HepG2 (cell line): ENCODE measurements around the gene ZG16. TPM values are rescaled to one million over a fixed set of nuclear protein-coding genes. Genes with fewer than 3 reads are reported as not detected.
"Not testable (repeated sequence)": the region's sequence is repeated elsewhere in the genome, so short reads cannot be mapped to it uniquely, and the experiment has no call there.

Source experiments
- ATAC-seq: fragments of 200-7000 bp; cut with Tn5 transposase; 3 replicates; pipeline ENCODE4 v1.9.1; 2020; ENCODE audit warnings: mild to moderate bottlenecking, moderate library complexity
- BruUV-seq: library from RNA; stranded (reverse); fragments of 400-500 nt; replicated peaks from 2 replicates; lab custom pipeline; 2021; lab: Mats Ljungman, UMichigan
- CTCF ChIA-PET: fragments of 300-600 bp; formaldehyde crosslinking; extraction: SDS; loops from one replicate; lab custom pipeline; 2021; ENCODE audit warnings: low total read pairs, inconsistent platforms, low intra/inter-chr PET ratio; lab: Yijun Ruan, JAX
- POLR2A ChIA-PET: fragments of 350-600 bp; sonication (Branson Sonifier 250); formaldehyde crosslinking; loops from one replicate; lab custom pipeline; 2020; ENCODE audit warnings: antibody characterized with exemption, inconsistent platforms; lab: Yijun Ruan, JAX
- DNase-seq: peaks from one replicate; pipeline ENCODE4 v3.0.0-alpha.2; 2015; ENCODE audit warnings: low spot score
- FAIRE-seq: peaks from 3 replicates; lab custom pipeline; 2011; peaks lifted over from hg19 to GRCh38; lab: Jason Lieb, UNC
- H2AFZ ChIP-seq: one replicate; pipeline ENCODE4 v1.6.1; 2011; ENCODE audit warnings: low read length, inconsistent platforms
- H3K27ac ChIP-seq: fragments of 300-600 bp; 3 replicates; pipeline ENCODE4 v1.8.0; 2011; ENCODE audit warnings: mixed run types, mild to moderate bottlenecking, mixed read lengths, low read length, inconsistent platforms; ENCODE audit not compliant: insufficient read depth; ENCODE audit errors: extremely low read length
- H3K27me3 ChIP-seq, 2 experiments: fragments of 200-600 bp in 1 of 2; 2 replicates in 1 of 2; 3 replicates in 1 of 2; pipeline versions ENCODE4 v1.6.0 to v1.8.0; 2011; ENCODE audit warnings: low read length in 2 of 2, mild to moderate bottlenecking in 2 of 2, moderate library complexity in 2 of 2, inconsistent platforms in 1 of 2; ENCODE audit not compliant: insufficient read depth in 2 of 2, control insufficient read depth in 1 of 2
- H3K36me3 ChIP-seq, 2 experiments: fragments of 200-600 bp in 1 of 2; replicated peaks in 1 of 2; 2 replicates in 1 of 2; 3 replicates in 1 of 2; pipeline versions ENCODE4 v1.5.1 to v1.8.0; 2011; ENCODE audit warnings: low read length in 2 of 2, inconsistent platforms in 1 of 2; ENCODE audit not compliant: insufficient read depth in 2 of 2, control insufficient read depth in 1 of 2
- H3K4me1 ChIP-seq: 2 replicates; pipeline ENCODE4 v1.5.1; 2012; ENCODE audit warnings: low read length, inconsistent platforms; ENCODE audit not compliant: insufficient read depth
- H3K4me2 ChIP-seq: 2 replicates; pipeline ENCODE4 v1.6.0; 2011; ENCODE audit warnings: low read depth, low read length, inconsistent platforms
- H3K4me3 ChIP-seq, 3 experiments: fragments of 200-600 bp in 1 of 3; sonication (generic), shearing (Covaris generic) in 1 of 3; replicated peaks in 1 of 3; 2 replicates each; pipeline ENCODE4 v1.5.1; 2011 to 2016; ENCODE audit warnings: low read length in 3 of 3, inconsistent platforms in 2 of 3, low read depth in 2 of 3, mild to moderate bottlenecking in 2 of 3, control low read depth in 1 of 3, mixed read lengths in 1 of 3; ENCODE audit not compliant: insufficient read depth in 1 of 3
- H3K79me2 ChIP-seq: one replicate; pipeline ENCODE4 v1.6.1; 2011; ENCODE audit warnings: low read length, inconsistent platforms; ENCODE audit not compliant: insufficient read depth
- H3K9ac ChIP-seq: 2 replicates; pipeline ENCODE4 v1.6.0; 2011; ENCODE audit warnings: mild to moderate bottlenecking, low read depth, low read length, inconsistent platforms; ENCODE audit not compliant: insufficient read depth
- H3K9me3 ChIP-seq: 2 replicates; pipeline ENCODE4 v1.5.1; 2012; ENCODE audit warnings: mild to moderate bottlenecking, low read length
- H4K20me1 ChIP-seq: 2 replicates; pipeline ENCODE4 v1.6.0; 2011; ENCODE audit warnings: inconsistent platforms, mild to moderate bottlenecking, low read length, moderate library complexity; ENCODE audit not compliant: insufficient read depth
- CSRNP1 ChIP-seq: sonication (generic); formaldehyde crosslinking; IDR thresholded peaks from 2 replicates; pipeline ENCODE4 v1.8.1; 2023; ENCODE audit warnings: mild to moderate bottlenecking, missing genetic modification reagents
- HBP1 ChIP-seq: IDR thresholded peaks from 2 replicates; pipeline ENCODE4 v1.6.1; 2016; ENCODE audit warnings: low read depth, control low read depth
- KMT2A ChIP-seq: sonication (generic); formaldehyde crosslinking; IDR thresholded peaks from 2 replicates; pipeline ENCODE4 v1.4.0; 2020; ENCODE audit warnings: missing genetic modification reagents
- UBTF ChIP-seq: sonication (generic); formaldehyde crosslinking; IDR thresholded peaks from 2 replicates; pipeline ENCODE4 v1.4.0; 2020; ENCODE audit warnings: mild to moderate bottlenecking, missing genetic modification reagents
- ZMAT3 ChIP-seq: sonication (generic); formaldehyde crosslinking; conservative IDR thresholded peaks from 2 replicates; pipeline ENCODE4 v1.7.0; 2021; ENCODE audit warnings: missing genetic modification reagents
- ZMYM3 ChIP-seq: sonication (generic); formaldehyde crosslinking; IDR thresholded peaks from 2 replicates; pipeline ENCODE4 v1.5.1; 2020; ENCODE audit warnings: mild to moderate bottlenecking, missing genetic modification reagents
- ZNF256 ChIP-seq: sonication (generic); formaldehyde crosslinking; conservative IDR thresholded peaks from 2 replicates; pipeline ENCODE4 v1.4.0; 2020; ENCODE audit warnings: missing genetic modification reagents
- ZNF550 ChIP-seq: sonication (generic); formaldehyde crosslinking; IDR thresholded peaks from 2 replicates; pipeline ENCODE4 v1.4.0; 2020; ENCODE audit warnings: mild to moderate bottlenecking, missing genetic modification reagents, borderline replicate concordance
- WGBS: methylation state at CpG from one replicate; pipeline ENCODE4 v1.1.6; 2017; ENCODE audit warnings: low lambda C conversion rate; 5-methylcytosine and 5-hydroxymethylcytosine counted together
- in situ Hi-C: cut with HindIII; loops from 2 replicates; pipeline ENCODE4 v1.10.0; 2017; ENCODE audit warnings: low pct_unique_long_range_greater_than_20kb; ENCODE audit not compliant: extremely low pct_ligation_motif_present
- intact Hi-C: fragments of 100-400 bp; cut with micrococcal nuclease; formaldehyde crosslinking; loops from one replicate; pipeline ENCODE4 v1.10.0; 2022; ENCODE audit not compliant: unreplicated experiment
- polyA plus RNA-seq, 8 experiments: library from polyadenylated mRNA; depleted of rRNA in 3 of 8; stranded (reverse) in 7 of 8; unstranded in 1 of 8; fragments of >200 nt; fragmentation: Illumina TruSeq in 4 of 8; extraction: Trizol in 4 of 8; gene quantifications; 2 replicates each; pipeline versions ENCODE4 v1.2.1 to v1.2.3, GENCODE V29; 2011 to 2016; ENCODE audit warnings: low read depth in 4 of 8, missing spikeins in 1 of 8, mixed read lengths in 1 of 8; ENCODE audit not compliant: insufficient read depth in 1 of 8
- total RNA-seq, 5 experiments: library from RNA; depleted of rRNA; stranded (reverse); fragments of >200 nt; fragmentation: Illumina TruSeq; extraction: Trizol; gene quantifications; 2 replicates each; pipeline ENCODE4 v1.2.3, GENCODE V29; 2016; ENCODE audit warnings: low read depth in 1 of 5
- TF ChIP-seq, protein P1 (sequence below): sonication (generic); formaldehyde crosslinking; IDR thresholded peaks from 2 replicates; pipeline ENCODE4 v1.5.0; 2020; ENCODE audit warnings: mild to moderate bottlenecking, missing genetic modification reagents

Gene ZG16
- total and polyA plus RNA-seq, 2 of the 13 experiments (the other 11 are each of a cell fraction or from before 2014, with no cell fraction given) = 0.04 to 0.07 TPM

DNA sequence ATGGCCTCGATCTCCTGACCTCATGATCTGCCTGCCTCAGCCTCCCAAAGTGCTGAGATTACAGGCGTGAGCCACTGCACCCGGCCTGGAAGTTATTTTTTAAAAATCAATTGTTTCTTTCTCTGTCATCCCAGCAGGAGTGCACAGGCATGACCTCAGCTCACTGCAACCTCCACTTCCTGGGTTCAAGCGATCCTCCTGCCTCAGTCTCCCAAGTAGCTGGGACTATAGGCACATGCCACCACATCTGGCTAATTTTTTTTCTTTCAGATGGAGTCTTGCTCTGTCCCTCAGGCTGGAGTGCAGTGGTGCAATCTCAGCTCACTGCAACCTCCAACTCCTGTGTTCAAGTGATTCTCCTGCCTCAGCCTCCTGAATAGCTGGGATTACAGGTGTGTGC lies 9.1 kb downstream of the ZG16 start:
- intact Hi-C loops, in situ Hi-C loops, H2AFZ ChIP-seq, CTCF ChIA-PET, BruUV-seq, H3K27me3 ChIP-seq, H3K9me3 ChIP-seq, H3K4me2 ChIP-seq, H3K27ac ChIP-seq, FAIRE-seq, DNase-seq, ATAC-seq: not testable (repeated sequence)
- WGBS = 45% methylated on average over 4 of the region's 4 CpGs
- H3K79me2 ChIP-seq = peaks cover 15% of the 10 kb centered on the region
- POLR2A ChIA-PET = interaction anchor here (1.1 kb wide), 1 partner anchor 17 kb away, joined by 3 read pairs; no protein-coding TSS in a partner anchor
- TF ChIP-seq, protein P1, sequence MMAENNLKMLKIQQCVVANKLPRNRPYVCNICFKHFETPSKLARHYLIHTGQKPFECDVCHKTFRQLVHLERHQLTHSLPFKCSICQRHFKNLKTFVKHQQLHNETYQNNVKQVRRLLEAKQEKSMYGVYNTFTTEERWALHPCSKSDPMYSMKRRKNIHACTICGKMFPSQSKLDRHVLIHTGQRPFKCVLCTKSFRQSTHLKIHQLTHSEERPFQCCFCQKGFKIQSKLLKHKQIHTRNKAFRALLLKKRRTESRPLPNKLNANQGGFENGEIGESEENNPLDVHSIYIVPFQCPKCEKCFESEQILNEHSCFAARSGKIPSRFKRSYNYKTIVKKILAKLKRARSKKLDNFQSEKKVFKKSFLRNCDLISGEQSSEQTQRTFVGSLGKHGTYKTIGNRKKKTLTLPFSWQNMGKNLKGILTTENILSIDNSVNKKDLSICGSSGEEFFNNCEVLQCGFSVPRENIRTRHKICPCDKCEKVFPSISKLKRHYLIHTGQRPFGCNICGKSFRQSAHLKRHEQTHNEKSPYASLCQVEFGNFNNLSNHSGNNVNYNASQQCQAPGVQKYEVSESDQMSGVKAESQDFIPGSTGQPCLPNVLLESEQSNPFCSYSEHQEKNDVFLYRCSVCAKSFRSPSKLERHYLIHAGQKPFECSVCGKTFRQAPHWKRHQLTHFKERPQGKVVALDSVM (CRISPR knock-in tag) = peak; percentile 81
- TF ChIP-seq ZNF256 (CRISPR knock-in tag) (0 out of 2 replicates have a peak, but pooled peaks have one; percentile 34), ZMYM3 (CRISPR knock-in tag) (0 out of 2 replicates have a peak, but pooled peaks have one; percentile 52)
- TF ChIP-seq, all 625 proteins: peak for 3; not testable (repeated sequence) for 622
- H3K4me3 ChIP-seq, H3K36me3 ChIP-seq, H3K9ac ChIP-seq, H4K20me1 ChIP-seq: not testable (repeated sequence)
- H3K4me1 ChIP-seq = peaks cover 54% of the 10 kb centered on the region

GRCh38 chr16:29789775-29790182 lies 11.7 kb downstream of the ZG16 start:
- BruUV-seq = no TSS peak
- POLR2A ChIA-PET = interaction anchor here (0.6 to 4.0 kb wide), 25 partner anchors 10 to 276 kb away, joined by 3 to 37 read pairs (median 6); partner anchors contain the start of genes ALDOA, ASPHD1, MAZ and MVP
- intact Hi-C loops = loop anchor here (1.0 to 5.0 kb wide), 2 partner anchors 16 to 52 kb away; no protein-coding TSS in a partner anchor
- TF ChIP-seq ZNF550 (CRISPR knock-in tag) (no peak; the same call in 1 of the 2 replicates), UBTF (CRISPR knock-in tag) (no peak), KMT2A (no peak), CSRNP1 (CRISPR knock-in tag) (no peak), HBP1 (CRISPR knock-in tag) (no peak), ZMAT3 (CRISPR knock-in tag) (0 out of 2 replicates have a peak, but pooled peaks have one; percentile 4)

More at GRCh38 chr16:29789775-29790182, 11.7 kb downstream of the ZG16 start:
- Histone ChIP-seq H4K20me1 (no peaks in the 10 kb centered on the region), H3K9me3 (no peaks in the 10 kb centered on the region), H3K27ac (peak overlapping the region; percentile 83), H3K4me1 (peaks cover 62% of the 10 kb centered on the region), H3K27me3 (no peaks in the 10 kb centered on the region; a peak in 1 of 5 replicates), H3K4me2 (peak overlapping the region; percentile 99), H3K4me3 (peak overlapping the region; percentile 64 to 97 (median 77)), H2AFZ (peak overlapping the region; percentile 50), H3K79me2 (peaks cover 41% of the 10 kb centered on the region), H3K9ac (peak overlapping the region; percentile 97), H3K36me3 (no peaks in the 10 kb centered on the region; a peak in 3 of 5 replicates)
- FAIRE-seq = no peak
- ATAC-seq = peak; percentile 32
- CTCF ChIA-PET = interaction anchor here (1.1 to 1.7 kb wide), 2 partner anchors 26 to 60 kb away, joined by 3 to 4 read pairs; partner anchors contain the start of gene PAGR1
- 40% methylated on average over 19 of the region's 20 CpGs for WGBS
- in situ Hi-C loops = no loop called here
- no peak for DNase-seq
